ENCODE measurements around the gene ANKRD31.
"Not testable (repeated sequence)": the region's sequence is repeated elsewhere in the genome, so short reads cannot be mapped to it uniquely, and the experiment has no call there.

Gene ANKRD31

GRCh38 chr5:75220787-75221186 lies 15.9 kb downstream of the ANKRD31 start:
- not testable (repeated sequence) for DNase-seq (ENCODE audit: low spot score)

- DNase-seq (ENCODE audit: low spot score) = no peak
Observed at GRCh38 chr5:75214928-75215327, 21.8 kb downstream of the ANKRD31 start.

GRCh38 chr5:75214409-75214808 lies 22.3 kb downstream of the ANKRD31 start:
- no peak for DNase-seq (ENCODE audit: low spot score)

DNA sequence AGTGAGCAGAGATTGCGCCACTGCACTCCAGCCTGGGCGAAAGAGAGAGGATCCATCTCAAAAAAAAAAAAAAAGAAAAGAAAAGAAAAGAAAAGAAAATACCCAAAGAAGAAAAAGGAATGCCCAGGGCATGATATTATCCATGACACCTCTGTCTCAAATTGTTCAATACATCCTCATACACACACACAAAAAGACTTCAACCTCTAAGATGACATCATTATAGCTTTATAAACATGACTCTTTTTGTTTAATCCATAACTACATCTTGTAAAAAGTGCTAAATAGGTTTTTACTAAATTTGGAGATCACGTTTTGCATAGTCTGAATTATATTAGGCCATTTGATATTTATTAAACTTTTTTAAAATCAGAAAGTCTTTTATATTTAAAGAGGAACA lies 33.1 kb downstream of the ANKRD31 start:
- no peak for DNase-seq (ENCODE audit: low spot score)

DNA sequence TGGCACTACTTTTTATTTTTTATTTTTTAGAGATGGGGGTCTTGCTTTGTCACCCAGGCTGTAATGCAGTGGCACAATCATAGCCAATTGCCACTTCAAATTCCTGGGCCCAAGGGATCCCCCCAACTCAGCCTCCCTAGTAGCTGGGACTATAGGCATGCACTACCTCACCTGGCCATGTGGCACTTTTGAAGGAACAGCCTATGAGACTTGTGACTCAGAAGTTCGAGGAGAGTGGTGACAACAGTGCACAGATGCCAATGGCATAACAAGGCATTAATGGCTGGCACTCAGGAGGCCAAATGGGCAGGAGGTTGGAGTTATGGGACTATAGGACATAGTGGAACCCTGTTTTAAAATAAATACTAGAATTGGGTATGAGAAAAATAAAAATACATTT lies 33.7 kb downstream of the ANKRD31 start:
- DNase-seq (ENCODE audit: low spot score) = no peak

GRCh38 chr5:75200776-75201175 lies 35.9 kb downstream of the ANKRD31 start:
- no peak for DNase-seq (ENCODE audit: low spot score)

- no peak for DNase-seq (ENCODE audit: low spot score)
Observed at GRCh38 chr5:75199946-75200345, 36.7 kb downstream of the ANKRD31 start.

DNA sequence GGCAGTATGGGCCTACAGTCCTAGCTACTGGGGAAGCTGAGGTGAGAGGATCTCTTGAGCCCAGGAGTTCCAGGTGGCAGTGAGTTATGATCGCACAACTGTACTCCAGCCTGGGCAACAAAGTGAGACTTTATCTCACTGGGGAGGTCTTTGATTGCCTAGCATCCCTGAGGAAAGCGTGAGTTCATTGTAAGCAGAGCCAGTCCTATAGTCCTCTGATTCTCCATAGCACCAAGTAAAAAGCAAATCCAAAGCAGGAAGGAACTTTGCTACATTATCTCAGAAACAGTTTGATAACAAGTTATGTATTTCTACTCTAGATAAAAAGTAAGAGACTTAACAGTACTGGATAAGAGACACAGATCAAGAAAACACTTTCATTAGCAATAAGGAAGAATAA lies 37.6 kb downstream of the ANKRD31 start:
- no peak for DNase-seq (ENCODE audit: low spot score)

DNA sequence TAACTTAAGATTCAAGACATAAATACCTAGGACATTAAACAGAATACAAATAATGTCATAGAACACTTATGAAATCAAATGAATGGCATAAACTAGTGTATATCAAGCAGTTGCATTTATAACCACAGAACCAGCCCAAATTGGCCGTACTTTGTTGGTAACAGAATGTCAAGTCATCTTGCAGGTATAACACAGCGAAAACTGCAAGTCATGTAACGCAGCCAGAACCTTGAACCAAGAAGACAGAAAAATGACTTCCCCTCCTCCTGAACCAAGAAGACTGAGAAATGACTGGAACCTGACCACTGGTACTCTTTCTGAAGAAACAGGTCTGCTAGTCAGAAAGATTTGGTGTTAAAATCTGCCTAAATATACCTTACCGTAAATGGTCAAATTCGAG lies 38.9 kb downstream of the ANKRD31 start:
- no peak for DNase-seq (ENCODE audit: low spot score)

DNA sequence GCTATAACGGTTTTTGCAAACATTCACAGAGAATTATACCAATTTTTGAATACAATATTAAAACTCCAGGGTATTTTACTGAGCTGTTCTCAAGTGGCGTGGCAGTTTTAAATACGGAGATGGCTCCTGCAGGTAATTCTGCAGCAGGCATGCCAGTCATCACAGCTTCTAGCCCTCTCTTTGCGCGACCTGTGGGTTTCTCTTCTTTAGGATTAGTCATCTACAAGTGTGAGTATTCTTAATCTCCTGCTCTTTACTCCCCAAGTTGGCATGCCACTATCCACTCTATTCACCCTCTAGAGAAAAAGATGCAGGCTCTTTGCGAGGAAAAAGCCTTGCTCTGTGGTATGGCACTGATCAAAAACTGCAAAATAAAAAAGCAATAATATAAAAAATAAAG lies 43.9 kb downstream of the ANKRD31 start:
- no peak for DNase-seq (ENCODE audit: low spot score)

DNA sequence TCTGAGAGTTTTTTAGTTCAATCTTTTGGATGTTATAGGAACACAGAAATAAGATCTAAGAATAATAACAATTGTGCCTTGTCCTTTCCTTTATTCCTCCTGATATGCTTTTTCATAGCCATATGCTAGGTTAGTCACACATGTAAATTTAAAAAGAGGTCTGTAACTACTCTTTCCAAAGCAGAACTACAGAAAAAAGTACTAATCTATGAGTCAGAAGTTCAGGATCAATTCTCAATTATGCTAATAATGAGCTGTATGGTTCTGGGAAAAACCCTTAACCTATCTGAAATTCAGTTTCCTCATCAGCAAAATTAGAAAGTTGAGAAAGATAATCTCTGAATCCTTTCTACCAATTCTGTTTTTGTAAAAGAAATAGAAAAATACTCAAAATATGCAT lies 44.4 kb downstream of the ANKRD31 start:
- DNase-seq (ENCODE audit: low spot score) = no peak

DNA sequence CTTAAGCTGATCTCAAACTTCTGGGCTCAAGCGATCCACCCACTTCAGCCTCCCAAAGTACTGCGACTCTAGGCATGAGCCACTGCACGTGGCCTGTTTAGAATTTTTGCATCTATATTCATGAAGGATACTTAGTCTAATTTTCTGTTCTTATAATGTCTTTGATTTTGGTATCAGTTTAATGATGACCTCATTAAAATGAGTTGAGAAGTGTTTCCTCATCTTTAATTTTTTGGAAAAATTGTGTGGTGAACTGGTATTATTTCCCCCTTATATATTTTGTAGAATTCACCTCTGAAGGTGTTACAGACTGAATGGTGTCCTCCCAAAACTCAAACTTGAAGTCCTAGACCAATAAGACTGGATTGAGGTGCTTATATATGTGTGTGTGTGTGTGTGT lies 46.5 kb downstream of the ANKRD31 start:
- DNase-seq (ENCODE audit: low spot score) = no peak

- DNase-seq (ENCODE audit: low spot score) = no peak
Observed at GRCh38 chr5:75189353-75189752, 47.3 kb downstream of the ANKRD31 start.

DNA sequence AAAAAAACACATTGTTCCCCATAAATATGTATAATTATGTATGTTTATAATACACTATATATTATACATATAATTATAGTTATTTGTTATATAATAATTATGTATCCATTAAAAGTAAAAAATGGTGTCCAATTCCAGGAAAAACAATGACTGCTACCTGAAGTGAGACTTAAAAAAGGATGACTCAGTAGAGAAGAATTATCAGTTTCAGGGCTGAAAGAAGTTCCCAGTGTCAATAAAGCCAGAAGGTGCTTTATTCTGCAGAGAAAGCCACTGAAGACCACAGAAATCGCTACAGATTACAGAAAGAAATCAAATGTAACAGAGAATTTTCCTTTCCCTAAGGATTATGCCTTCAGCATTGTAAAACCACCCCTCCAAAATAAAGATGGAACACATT lies 50.9 kb downstream of the ANKRD31 start:
- DNase-seq (ENCODE audit: low spot score) = no peak

GRCh38 chr5:75176009-75176408 lies 60.7 kb downstream of the ANKRD31 start:
- DNase-seq (ENCODE audit: low spot score) = not testable (repeated sequence)

DNA sequence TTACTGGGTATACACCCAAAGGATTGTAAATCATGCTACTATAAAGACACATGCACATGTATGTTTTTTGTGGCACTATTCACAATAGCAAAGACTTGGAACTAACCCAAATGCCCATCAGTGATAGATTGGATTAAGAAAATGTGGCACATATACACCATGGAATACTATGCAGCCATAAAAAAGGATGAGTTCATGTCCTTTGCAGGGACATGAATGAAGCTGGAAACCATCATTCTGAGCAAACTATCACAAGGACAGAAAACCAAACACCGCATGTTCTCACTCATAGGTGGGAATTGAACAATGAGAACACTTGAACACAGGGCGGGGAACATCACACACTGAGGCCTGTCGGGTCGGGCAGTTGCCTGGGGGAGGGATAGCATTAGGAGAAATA lies 61.8 kb downstream of the ANKRD31 start:
- DNase-seq (ENCODE audit: low spot score) = not testable (repeated sequence)

DNA sequence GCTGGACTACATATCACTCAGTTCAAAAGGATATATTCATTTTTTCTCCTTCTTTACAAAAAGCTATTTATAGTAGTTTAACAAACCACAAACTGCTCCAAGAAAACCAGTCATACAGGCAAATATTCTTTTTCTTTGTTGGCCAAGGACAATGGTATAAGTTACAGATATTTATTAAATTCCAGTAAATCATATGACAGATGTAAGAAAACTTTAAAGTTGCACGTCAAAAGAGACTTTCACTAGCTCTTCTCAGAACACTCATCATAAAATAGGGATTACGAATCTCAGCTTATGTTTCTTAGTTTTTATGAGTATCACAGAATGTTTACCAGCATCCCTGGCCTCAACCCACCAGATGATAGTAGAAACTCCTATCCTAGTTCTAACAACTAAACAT lies 67.2 kb downstream of the ANKRD31 start:
- DNase-seq (ENCODE audit: low spot score) = no peak

DNA sequence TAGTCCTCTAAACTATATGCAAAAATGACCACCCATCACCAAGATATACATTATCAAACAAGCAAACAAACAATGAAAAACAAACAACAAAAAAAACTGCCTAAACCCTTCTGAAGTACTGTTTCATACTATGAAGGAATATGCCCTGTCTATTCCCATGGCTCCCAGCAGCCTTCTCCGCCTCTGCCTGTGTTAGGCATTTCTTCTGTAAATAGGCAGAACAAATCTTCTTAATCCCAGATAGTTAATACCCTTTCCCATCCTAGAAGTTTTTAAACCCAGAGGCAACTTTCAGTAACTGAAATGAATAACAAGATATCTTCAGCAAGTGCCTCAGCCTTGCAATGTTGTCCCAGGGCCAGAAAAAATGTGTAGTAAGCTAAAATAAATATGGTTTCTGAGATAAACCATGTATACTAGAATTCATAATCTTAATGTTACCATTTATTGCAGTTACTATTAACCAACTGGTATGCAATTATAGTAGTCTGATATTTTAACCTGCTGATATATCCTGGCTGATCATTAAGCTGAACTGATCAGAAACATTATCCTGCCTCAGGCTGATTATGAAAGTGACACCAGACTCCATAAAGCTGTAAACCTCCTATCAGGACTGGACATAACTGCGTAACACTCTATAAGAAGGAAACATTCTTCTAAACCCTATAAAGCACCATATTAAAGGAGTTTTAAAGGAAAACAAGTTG lies 68.5 kb downstream of the ANKRD31 start:
- DNase-seq (ENCODE audit: low spot score) = no peak

GRCh38 chr5:75167345-75167744 lies 69.3 kb downstream of the ANKRD31 start:
- peak; percentile 14 for DNase-seq (ENCODE audit: low spot score)

- DNase-seq (ENCODE audit: low spot score) = not testable (repeated sequence)
Observed at GRCh38 chr5:75161508-75161907, 75.2 kb downstream of the ANKRD31 start.

GRCh38 chr5:75156585-75156984 lies 80.1 kb downstream of the ANKRD31 start:
- no peak for DNase-seq (ENCODE audit: low spot score)

DNA sequence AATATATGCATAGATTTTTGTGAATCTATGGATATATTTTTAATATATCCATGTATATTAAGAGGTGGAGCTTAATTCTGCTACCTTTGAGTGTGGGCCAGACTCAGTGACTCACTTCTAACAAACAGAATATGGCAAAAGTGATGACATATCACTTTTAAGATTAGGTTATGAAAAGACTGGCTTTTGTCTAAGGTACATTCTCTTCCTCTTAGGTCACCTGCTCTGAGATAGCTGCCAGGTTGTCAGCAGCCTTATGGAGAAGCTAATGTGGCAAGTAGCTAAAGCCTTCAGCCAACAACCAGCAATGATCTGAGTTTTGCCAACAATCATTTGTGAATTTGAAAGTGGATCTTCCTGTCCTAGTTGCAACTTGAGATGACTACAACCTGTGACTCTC lies 83.8 kb downstream of the ANKRD31 start:
- no peak for DNase-seq (ENCODE audit: low spot score)

DNA sequence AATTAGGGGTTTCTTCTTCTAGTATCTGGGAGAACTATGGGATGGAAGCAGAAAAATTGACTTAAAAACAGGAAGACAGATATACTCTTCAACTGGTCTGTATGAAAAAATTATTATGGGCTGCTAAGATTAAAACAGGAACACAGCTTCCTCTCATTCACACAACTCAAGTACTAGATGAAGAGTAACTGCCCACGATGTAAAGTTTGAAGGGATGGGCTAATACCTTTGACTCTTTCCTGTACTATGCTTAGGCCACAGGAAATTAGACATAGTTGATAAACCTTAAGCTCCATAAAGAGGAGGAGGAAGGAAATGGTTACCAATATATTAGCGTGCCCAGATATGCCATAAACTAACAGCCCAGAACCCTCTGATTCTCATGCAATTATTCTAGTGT lies 88.6 kb downstream of the ANKRD31 start:
- no peak for DNase-seq (ENCODE audit: low spot score)

- no peak for DNase-seq (ENCODE audit: low spot score)
Observed at GRCh38 chr5:75142566-75143136, 94.0 kb downstream of the ANKRD31 start.
